Panc1 (cell line): ENCODE data around the gene PXK. TPM values are rescaled to one million over a fixed set of nuclear protein-coding genes. Genes with fewer than 3 reads are reported as not detected.

Experiments
- ATAC-seq: fragments of 200-7000 bp; cut with Tn5 transposase; 2 replicates; pipeline ENCODE4 v1.9.1; 2020; ENCODE audit warnings: mild to moderate bottlenecking, moderate library complexity
- BruUV-seq: library from RNA; stranded (reverse); fragments of 400-500 nt; replicated peaks from 2 replicates; lab custom pipeline; 2021; lab: Mats Ljungman, UMichigan
- CTCF ChIA-PET: fragments of 300-600 bp; sonication (Branson Sonifier 250); formaldehyde crosslinking; loops from one replicate; lab custom pipeline; 2022; ENCODE audit warnings: antibody characterized with exemption; lab: Charles Lee
- POLR2A ChIA-PET: fragments of 300-600 bp; sonication (Branson Sonifier 250); formaldehyde crosslinking; loops from one replicate; lab custom pipeline; 2022; ENCODE audit warnings: antibody characterized with exemption; lab: Charles Lee
- DNase-seq: peaks from one replicate; pipeline ENCODE4 v3.0.0-alpha.2; 2010; ENCODE audit warnings: low read depth, low spot score
- H3K27ac ChIP-seq: 2 replicates; pipeline ENCODE4 v1.5.1; 2011; ENCODE audit warnings: mild to moderate bottlenecking, low read length, inconsistent platforms
- H3K27me3 ChIP-seq: fragments of 200-500 bp; sonication (Bioruptor generic); 2 replicates; pipeline ENCODE4 v1.6.0; 2014; ENCODE audit warnings: low read length, inconsistent platforms; ENCODE audit not compliant: control insufficient read depth, insufficient read depth
- H3K36me3 ChIP-seq: fragments of 200-500 bp; sonication (Bioruptor generic); 2 replicates; pipeline ENCODE4 v1.5.1; 2014; ENCODE audit warnings: inconsistent platforms, mild to moderate bottlenecking, low read length, moderate library complexity; ENCODE audit not compliant: control insufficient read depth, insufficient read depth
- H3K4me1 ChIP-seq: 2 replicates; pipeline ENCODE4 v1.5.1; 2011; ENCODE audit warnings: inconsistent platforms, mild to moderate bottlenecking, low read length, moderate library complexity; ENCODE audit not compliant: control insufficient read depth, insufficient read depth
- H3K4me3 ChIP-seq, 2 experiments: 2 replicates each; pipeline ENCODE4 v1.5.1; 2011 to 2012; ENCODE audit warnings: low read depth in 2 of 2, low read length in 2 of 2, mild to moderate bottlenecking in 2 of 2, inconsistent platforms in 1 of 2, moderate library complexity in 1 of 2
- H3K9me3 ChIP-seq: fragments of 200-500 bp; sonication (Bioruptor generic); 2 replicates; pipeline ENCODE4 v1.5.1; 2014; ENCODE audit warnings: low read depth, mild to moderate bottlenecking, inconsistent platforms, low read length, moderate library complexity; ENCODE audit not compliant: control insufficient read depth, insufficient read depth
- POLR2AphosphoS5 ChIP-seq: IDR thresholded peaks from 2 replicates; pipeline ENCODE4 v1.6.1; 2012; ENCODE audit warnings: mild to moderate bottlenecking, low read depth, low read length, moderate library complexity
- SIN3A ChIP-seq: IDR thresholded peaks from 2 replicates; pipeline ENCODE4 v1.6.1; 2012; ENCODE audit warnings: low read depth, mild to moderate bottlenecking, low read length, moderate library complexity, borderline replicate concordance; ENCODE audit not compliant: insufficient read depth
- TCF7L2 ChIP-seq: IDR thresholded peaks from 2 replicates; pipeline ENCODE4 v1.6.1; 2011; ENCODE audit warnings: mild to moderate bottlenecking, low read depth, low read length, inconsistent platforms
- in situ Hi-C: cut with HindIII; loops from 2 replicates; pipeline ENCODE4 v1.10.0; 2016; ENCODE audit warnings: low sequenced_read_pairs, low pct_unique_long_range_greater_than_20kb
- intact Hi-C: fragments of 100-400 bp; cut with micrococcal nuclease; formaldehyde crosslinking; loops from one replicate; pipeline ENCODE4 v1.10.0; 2022; ENCODE audit not compliant: unreplicated experiment
- total RNA-seq: library from RNA; stranded (reverse); gene quantifications from one replicate; pipeline ENCODE4 v1.2.1, GENCODE V29; 2021; ENCODE audit not compliant: unreplicated experiment
- TF ChIP-seq, protein P1 (sequence below): fragments of 450-650 bp; IDR thresholded peaks from 2 replicates; pipeline ENCODE4 v1.5.1; 2017; ENCODE audit warnings: mild to moderate bottlenecking
- TF ChIP-seq, protein P2 (sequence below), 2 experiments: IDR thresholded peaks; 2 replicates each; pipeline ENCODE4 v1.6.1; 2011 to 2012; ENCODE audit warnings: low read depth in 2 of 2, control low read depth in 1 of 2, low read length in 1 of 2, mild to moderate bottlenecking in 1 of 2, moderate library complexity in 1 of 2; ENCODE audit not compliant: insufficient read depth in 1 of 2

PXK gene
- total RNA-seq, 1 experiment from 2014 or later, result 14.2 TPM

DNA sequence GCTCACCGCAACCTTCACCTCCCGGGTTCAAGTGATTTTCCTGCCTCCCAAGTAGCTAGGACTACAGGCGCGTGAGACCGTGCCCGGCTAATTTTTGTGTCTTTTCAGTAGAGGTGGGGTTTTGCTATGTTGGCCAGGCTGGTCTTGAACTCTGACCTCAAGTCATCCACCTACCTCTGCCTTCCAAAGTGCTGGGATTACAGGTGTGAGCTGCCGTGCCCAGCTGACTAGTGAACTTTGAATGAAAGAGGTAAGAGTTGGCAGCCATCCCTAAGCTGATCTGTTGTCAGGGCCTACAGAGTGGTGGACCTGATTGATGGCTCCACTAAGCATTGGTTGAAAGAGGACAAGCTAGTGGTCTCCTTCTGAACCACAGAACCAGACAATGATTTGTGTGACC, 15.3 kb downstream of the PXK start:
- H3K4me3 ChIP-seq, result no peak overlapping the region
- DNase-seq (no peak), ATAC-seq (no peak)
- TF ChIP-seq, protein P1, sequence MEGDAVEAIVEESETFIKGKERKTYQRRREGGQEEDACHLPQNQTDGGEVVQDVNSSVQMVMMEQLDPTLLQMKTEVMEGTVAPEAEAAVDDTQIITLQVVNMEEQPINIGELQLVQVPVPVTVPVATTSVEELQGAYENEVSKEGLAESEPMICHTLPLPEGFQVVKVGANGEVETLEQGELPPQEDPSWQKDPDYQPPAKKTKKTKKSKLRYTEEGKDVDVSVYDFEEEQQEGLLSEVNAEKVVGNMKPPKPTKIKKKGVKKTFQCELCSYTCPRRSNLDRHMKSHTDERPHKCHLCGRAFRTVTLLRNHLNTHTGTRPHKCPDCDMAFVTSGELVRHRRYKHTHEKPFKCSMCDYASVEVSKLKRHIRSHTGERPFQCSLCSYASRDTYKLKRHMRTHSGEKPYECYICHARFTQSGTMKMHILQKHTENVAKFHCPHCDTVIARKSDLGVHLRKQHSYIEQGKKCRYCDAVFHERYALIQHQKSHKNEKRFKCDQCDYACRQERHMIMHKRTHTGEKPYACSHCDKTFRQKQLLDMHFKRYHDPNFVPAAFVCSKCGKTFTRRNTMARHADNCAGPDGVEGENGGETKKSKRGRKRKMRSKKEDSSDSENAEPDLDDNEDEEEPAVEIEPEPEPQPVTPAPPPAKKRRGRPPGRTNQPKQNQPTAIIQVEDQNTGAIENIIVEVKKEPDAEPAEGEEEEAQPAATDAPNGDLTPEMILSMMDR, result no peak
- TF ChIP-seq, protein P2, sequence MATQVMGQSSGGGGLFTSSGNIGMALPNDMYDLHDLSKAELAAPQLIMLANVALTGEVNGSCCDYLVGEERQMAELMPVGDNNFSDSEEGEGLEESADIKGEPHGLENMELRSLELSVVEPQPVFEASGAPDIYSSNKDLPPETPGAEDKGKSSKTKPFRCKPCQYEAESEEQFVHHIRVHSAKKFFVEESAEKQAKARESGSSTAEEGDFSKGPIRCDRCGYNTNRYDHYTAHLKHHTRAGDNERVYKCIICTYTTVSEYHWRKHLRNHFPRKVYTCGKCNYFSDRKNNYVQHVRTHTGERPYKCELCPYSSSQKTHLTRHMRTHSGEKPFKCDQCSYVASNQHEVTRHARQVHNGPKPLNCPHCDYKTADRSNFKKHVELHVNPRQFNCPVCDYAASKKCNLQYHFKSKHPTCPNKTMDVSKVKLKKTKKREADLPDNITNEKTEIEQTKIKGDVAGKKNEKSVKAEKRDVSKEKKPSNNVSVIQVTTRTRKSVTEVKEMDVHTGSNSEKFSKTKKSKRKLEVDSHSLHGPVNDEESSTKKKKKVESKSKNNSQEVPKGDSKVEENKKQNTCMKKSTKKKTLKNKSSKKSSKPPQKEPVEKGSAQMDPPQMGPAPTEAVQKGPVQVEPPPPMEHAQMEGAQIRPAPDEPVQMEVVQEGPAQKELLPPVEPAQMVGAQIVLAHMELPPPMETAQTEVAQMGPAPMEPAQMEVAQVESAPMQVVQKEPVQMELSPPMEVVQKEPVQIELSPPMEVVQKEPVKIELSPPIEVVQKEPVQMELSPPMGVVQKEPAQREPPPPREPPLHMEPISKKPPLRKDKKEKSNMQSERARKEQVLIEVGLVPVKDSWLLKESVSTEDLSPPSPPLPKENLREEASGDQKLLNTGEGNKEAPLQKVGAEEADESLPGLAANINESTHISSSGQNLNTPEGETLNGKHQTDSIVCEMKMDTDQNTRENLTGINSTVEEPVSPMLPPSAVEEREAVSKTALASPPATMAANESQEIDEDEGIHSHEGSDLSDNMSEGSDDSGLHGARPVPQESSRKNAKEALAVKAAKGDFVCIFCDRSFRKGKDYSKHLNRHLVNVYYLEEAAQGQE (IDR thresholded peaks at IDR 0.05; ENCODE audit: insufficient read depth in 1 of 2, low read depth in 2 of 2, low read length in 1 of 2), result no peak
- TF ChIP-seq TCF7L2 (no peak), POLR2AphosphoS5 (no peak), SIN3A (no peak)
- in situ Hi-C loops (no loop called here), intact Hi-C loops (no loop called here)
- ChIA-PET POLR2A (interaction anchor here (0.6 kb wide), 1 partner anchor 86 kb away, joined by 3 read pairs; the partner anchor contains the start of gene PDHB), CTCF (no interaction called here)
- H3K36me3 ChIP-seq, result no peaks in the 10 kb centered on the region
- H3K4me1 ChIP-seq, result no peaks in the 10 kb centered on the region
- no peak overlapping the region for H3K27ac ChIP-seq
- no TSS peak for BruUV-seq
- H3K27me3 ChIP-seq, result no peaks in the 10 kb centered on the region
- H3K9me3 ChIP-seq, result no peaks in the 10 kb centered on the region

DNA sequence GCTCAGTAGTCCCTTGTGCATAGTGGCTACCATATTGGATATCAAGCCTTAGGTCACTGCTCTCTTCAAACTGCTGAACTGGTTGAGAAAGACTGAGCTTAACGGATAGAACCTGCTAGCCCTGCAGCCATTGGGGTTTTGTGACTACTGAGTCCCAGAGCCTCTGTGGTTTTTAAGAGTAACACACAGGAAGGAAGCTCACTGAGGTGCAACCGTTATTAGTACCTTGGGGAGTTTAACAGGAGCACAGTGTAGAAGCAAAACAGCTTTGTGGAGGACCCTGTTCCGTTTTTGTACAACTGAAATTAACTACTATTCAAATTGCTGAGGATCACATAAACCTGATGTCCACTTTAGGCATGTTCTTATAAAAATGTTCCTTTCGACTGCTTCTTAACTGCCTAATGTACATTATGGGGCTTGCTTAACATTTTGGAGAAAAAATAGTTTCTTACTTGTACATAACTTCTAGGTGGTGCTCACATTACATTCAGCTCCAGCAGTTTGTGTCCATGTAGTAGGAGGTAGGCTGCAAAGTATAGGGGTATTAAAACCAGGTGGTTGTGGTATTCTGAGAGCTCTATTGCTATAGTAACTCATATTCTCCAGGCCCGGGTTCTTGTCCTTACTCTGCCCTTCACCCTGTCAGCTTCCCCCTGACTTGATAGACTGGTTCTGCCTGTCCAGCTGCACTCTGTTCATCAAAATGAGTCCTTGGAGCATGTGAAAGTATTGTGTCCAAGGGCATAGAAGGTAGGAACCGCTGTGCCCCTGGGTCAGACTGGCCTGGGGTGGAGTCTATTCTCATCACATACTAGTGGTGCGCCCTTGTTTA, 17.3 kb downstream of the PXK start:
- Histone ChIP-seq H3K4me1 (no peaks in the 10 kb centered on the region), H3K27ac (no peak overlapping the region), H3K9me3 (no peaks in the 10 kb centered on the region), H3K4me3 (no peak overlapping the region), H3K36me3 (no peaks in the 10 kb centered on the region), H3K27me3 (no peaks in the 10 kb centered on the region)
- in situ Hi-C loops, result no loop called here
- intact Hi-C loops, result no loop called here
- ATAC-seq (peak; percentile 33), DNase-seq (no peak)
- TF ChIP-seq, protein P1, result no peak
- TF ChIP-seq TCF7L2 (no peak), POLR2AphosphoS5 (no peak), SIN3A (no peak)
- TF ChIP-seq, protein P2 (IDR thresholded peaks at IDR 0.05; ENCODE audit: insufficient read depth in 1 of 2, low read depth in 2 of 2, low read length in 1 of 2), result no peak
- no TSS peak for BruUV-seq
- ChIA-PET POLR2A (no interaction called here), CTCF (no interaction called here)
